Measurements from ENCODE around the gene ART4. TPM values are rescaled to one million over a fixed set of nuclear protein-coding genes. Genes with fewer than 3 reads are reported as not detected.

Gene ART4
- polyA plus RNA-seq, 1 donor from 2014 or later, result not detected

DNA sequence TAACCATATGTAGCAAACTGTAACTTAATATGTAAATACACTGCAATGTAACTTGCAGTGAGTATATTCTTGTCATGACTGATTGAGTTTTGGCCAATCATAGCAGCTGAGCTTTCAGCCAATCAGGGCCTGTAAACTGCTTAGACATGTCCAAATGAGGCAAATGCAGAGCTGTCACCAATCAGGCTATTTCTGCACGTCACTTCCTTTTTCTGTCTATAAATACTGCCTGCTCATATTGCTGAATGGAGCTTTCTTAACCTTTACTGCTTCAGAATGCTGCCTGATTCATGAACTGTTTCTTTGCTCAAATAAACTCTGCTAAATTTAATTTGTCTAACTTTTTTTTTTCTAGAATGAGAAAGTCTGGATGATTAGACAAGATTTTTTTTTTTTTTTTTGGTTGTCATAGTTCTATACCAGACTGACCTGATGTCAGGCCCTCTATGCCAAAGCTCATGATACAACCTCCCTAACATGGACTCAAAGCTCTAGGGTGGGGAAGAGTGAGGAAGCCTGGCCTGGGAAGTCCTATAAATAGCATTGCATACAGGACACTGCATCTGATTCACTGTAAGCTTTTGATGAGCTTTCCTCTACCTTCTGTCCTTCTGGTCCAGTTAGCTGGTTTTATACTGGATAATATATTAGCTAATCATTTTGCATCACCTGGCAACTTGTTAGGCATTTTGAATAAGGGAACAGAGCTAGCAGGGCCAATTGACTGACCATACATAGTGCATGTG is 30.3 kb upstream of the ART4 start:
- H3K27me3 ChIP-seq (ENCODE audit: insufficient read depth, low read depth, low read length), result no peaks in the 10 kb centered on the region
- no peak overlapping the region for H3K4me2 ChIP-seq (ENCODE audit: low read length)
- no peaks in the 10 kb centered on the region for H3K36me3 ChIP-seq (ENCODE audit: insufficient read depth, low read length)
- no peaks in the 10 kb centered on the region for H3K9me3 ChIP-seq (ENCODE audit: low read length)
- no peak overlapping the region for H3K4me3 ChIP-seq (ENCODE audit: low read length)
- H3K27ac ChIP-seq (ENCODE audit: low read length), result no peak overlapping the region
- no peaks in the 10 kb centered on the region for H3K9me2 ChIP-seq (ENCODE audit: insufficient read depth, low read length)
- no peaks in the 10 kb centered on the region for H4K20me1 ChIP-seq (ENCODE audit: insufficient read depth)
- no peaks in the 10 kb centered on the region for H3K79me2 ChIP-seq (replicated peaks; ENCODE audit: insufficient read depth, low read length)
- no peak overlapping the region for H2AFZ ChIP-seq (ENCODE audit: low read depth, low read length)
- H3F3A ChIP-seq (ENCODE audit: insufficient read depth, low read length, poor library complexity, severe bottlenecking), result no peaks in the 10 kb centered on the region
- no peak overlapping the region for H3K9ac ChIP-seq (ENCODE audit: low read length)
- TF ChIP-seq, protein P1, sequence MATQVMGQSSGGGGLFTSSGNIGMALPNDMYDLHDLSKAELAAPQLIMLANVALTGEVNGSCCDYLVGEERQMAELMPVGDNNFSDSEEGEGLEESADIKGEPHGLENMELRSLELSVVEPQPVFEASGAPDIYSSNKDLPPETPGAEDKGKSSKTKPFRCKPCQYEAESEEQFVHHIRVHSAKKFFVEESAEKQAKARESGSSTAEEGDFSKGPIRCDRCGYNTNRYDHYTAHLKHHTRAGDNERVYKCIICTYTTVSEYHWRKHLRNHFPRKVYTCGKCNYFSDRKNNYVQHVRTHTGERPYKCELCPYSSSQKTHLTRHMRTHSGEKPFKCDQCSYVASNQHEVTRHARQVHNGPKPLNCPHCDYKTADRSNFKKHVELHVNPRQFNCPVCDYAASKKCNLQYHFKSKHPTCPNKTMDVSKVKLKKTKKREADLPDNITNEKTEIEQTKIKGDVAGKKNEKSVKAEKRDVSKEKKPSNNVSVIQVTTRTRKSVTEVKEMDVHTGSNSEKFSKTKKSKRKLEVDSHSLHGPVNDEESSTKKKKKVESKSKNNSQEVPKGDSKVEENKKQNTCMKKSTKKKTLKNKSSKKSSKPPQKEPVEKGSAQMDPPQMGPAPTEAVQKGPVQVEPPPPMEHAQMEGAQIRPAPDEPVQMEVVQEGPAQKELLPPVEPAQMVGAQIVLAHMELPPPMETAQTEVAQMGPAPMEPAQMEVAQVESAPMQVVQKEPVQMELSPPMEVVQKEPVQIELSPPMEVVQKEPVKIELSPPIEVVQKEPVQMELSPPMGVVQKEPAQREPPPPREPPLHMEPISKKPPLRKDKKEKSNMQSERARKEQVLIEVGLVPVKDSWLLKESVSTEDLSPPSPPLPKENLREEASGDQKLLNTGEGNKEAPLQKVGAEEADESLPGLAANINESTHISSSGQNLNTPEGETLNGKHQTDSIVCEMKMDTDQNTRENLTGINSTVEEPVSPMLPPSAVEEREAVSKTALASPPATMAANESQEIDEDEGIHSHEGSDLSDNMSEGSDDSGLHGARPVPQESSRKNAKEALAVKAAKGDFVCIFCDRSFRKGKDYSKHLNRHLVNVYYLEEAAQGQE (IDR thresholded peaks at IDR 0.05; ENCODE audit: borderline replicate concordance), result no peak
- TF ChIP-seq EP300 (conservative IDR thresholded peaks at IDR 0.05; ENCODE audit: poor library complexity, severe bottlenecking), result no peak
- TF ChIP-seq EZH2 (IDR thresholded peaks at IDR 0.05; ENCODE audit: borderline replicate concordance, insufficient read depth, low read length, poor library complexity, severe bottlenecking), result no peak
- no peak for TF ChIP-seq TAF1 (IDR thresholded peaks at IDR 0.05; ENCODE audit: low read depth)
- TF ChIP-seq RAD21 (conservative IDR thresholded peaks at IDR 0.05), result no peak
- TF ChIP-seq, protein P2, sequence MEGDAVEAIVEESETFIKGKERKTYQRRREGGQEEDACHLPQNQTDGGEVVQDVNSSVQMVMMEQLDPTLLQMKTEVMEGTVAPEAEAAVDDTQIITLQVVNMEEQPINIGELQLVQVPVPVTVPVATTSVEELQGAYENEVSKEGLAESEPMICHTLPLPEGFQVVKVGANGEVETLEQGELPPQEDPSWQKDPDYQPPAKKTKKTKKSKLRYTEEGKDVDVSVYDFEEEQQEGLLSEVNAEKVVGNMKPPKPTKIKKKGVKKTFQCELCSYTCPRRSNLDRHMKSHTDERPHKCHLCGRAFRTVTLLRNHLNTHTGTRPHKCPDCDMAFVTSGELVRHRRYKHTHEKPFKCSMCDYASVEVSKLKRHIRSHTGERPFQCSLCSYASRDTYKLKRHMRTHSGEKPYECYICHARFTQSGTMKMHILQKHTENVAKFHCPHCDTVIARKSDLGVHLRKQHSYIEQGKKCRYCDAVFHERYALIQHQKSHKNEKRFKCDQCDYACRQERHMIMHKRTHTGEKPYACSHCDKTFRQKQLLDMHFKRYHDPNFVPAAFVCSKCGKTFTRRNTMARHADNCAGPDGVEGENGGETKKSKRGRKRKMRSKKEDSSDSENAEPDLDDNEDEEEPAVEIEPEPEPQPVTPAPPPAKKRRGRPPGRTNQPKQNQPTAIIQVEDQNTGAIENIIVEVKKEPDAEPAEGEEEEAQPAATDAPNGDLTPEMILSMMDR (IDR thresholded peaks at IDR 0.05; ENCODE audit: poor library complexity, severe bottlenecking), result no peak

DNA sequence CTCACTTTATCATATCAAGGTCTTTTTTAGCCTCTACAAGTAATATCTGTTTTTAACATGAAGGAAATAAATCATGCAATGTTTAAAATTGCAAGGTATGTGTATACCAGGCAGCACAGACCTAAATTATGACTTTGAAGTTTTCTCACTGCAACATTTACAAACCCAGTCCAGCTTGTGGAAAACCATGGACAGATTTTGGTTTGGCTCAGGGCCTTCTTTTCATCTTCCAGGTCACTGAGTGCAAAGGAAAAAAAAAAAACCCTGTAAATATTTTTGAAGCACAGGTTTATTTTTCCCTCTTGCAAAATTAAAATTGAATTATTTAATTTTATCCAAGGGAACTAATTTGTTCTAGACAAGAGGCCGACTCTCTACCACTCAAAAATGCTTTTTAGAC is 28.6 kb upstream of the ART4 start:
- H3K9ac ChIP-seq (ENCODE audit: low read length), result no peak overlapping the region

More for the DNA sequence above, 28.6 kb upstream of the ART4 start:
- no peaks in the 10 kb centered on the region for H3F3A ChIP-seq (ENCODE audit: insufficient read depth, low read length, poor library complexity, severe bottlenecking)
- no peak overlapping the region for H3K4me3 ChIP-seq (ENCODE audit: low read length)
- no peaks in the 10 kb centered on the region for H3K79me2 ChIP-seq (replicated peaks; ENCODE audit: insufficient read depth, low read length)
- H2AFZ ChIP-seq (ENCODE audit: low read depth, low read length), result no peak overlapping the region
- H3K9me3 ChIP-seq (ENCODE audit: low read length), result no peaks in the 10 kb centered on the region
- H3K4me2 ChIP-seq (ENCODE audit: low read length), result no peak overlapping the region
- no peak for TF ChIP-seq EP300 (conservative IDR thresholded peaks at IDR 0.05; ENCODE audit: poor library complexity, severe bottlenecking)
- TF ChIP-seq, protein P2 (IDR thresholded peaks at IDR 0.05; ENCODE audit: poor library complexity, severe bottlenecking), result no peak
- TF ChIP-seq POLR2AphosphoS5 (IDR thresholded peaks at IDR 0.05), result no peak
- no peak for TF ChIP-seq RAD21 (conservative IDR thresholded peaks at IDR 0.05)
- TF ChIP-seq EZH2 (IDR thresholded peaks at IDR 0.05; ENCODE audit: borderline replicate concordance, insufficient read depth, low read length, poor library complexity, severe bottlenecking), result no peak
- no peak overlapping the region for H3K27ac ChIP-seq (ENCODE audit: low read length)
- H4K20me1 ChIP-seq (ENCODE audit: insufficient read depth), result no peaks in the 10 kb centered on the region
- no peaks in the 10 kb centered on the region for H3K27me3 ChIP-seq (ENCODE audit: insufficient read depth, low read depth, low read length)
- H3K9me2 ChIP-seq (ENCODE audit: insufficient read depth, low read length), result no peaks in the 10 kb centered on the region
- no peaks in the 10 kb centered on the region for H3K36me3 ChIP-seq (ENCODE audit: insufficient read depth, low read length)

Data from neural cell (in vitro differentiated cells).